ENCODE results near the gene E2F1.
"Not testable (repeated sequence)": the region's sequence is repeated elsewhere in the genome, so short reads cannot be mapped to it uniquely, and the experiment has no call there.

E2F1 gene

GRCh38 chr20:33709905-33710541 lies 23.8 kb upstream of the E2F1 start:
- DNase-seq = no peak

- no peak for DNase-seq
These were observed 23.2 kb upstream of the E2F1 start for GRCh38 chr20:33709398-33709797.

GRCh38 chr20:33707668-33708067 lies 21.5 kb upstream of the E2F1 start:
- DNase-seq = no peak

GRCh38 chr20:33704197-33704924 lies 18.2 kb upstream of the E2F1 start:
- DNase-seq = no peak

- DNase-seq = no peak
These were observed 17.4 kb upstream of the E2F1 start for GRCh38 chr20:33703498-33704137.

GRCh38 chr20:33702861-33703260 lies 16.7 kb upstream of the E2F1 start:
- DNase-seq = no peak

DNA sequence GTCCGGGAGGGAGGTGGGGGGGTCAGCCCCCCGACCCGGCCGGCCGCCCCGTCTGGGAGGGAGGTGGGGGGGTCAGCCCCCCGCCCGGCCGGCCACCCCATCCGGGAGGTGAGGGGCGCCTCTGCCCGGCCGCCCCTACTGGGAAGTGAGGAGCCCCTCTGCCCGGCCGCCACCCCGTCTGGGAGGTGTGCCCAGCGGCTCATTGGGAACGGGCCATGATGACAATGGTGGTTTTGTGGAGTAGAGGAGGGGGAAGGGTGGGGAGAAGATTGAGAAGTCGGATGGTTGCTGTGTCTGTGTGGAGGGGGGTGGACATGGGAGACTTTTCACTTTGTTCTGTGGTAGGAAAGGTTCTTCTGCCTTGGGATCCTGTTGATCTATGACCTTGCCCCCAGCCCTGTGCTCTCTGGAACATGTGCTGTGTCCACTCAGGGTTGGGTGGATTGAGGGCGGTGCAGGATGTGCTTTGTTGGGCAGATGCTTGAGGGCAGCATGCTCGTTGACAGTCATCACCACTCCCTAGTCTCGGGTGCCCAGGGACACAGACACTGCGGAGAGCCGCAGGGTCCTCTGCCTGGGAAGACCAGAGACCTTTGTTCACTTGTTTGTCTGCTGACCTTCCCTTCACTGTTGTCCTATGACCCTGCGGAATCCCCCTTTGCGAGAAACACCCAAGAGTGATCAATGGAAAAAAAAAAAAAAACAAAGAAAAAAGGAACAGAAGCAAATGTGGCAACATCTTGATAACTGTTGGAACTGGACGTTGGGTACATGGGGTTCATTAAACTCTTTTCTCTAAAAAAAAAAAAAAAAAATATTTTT lies 15.7 kb upstream of the E2F1 start:
- DNase-seq = no peak

DNA sequence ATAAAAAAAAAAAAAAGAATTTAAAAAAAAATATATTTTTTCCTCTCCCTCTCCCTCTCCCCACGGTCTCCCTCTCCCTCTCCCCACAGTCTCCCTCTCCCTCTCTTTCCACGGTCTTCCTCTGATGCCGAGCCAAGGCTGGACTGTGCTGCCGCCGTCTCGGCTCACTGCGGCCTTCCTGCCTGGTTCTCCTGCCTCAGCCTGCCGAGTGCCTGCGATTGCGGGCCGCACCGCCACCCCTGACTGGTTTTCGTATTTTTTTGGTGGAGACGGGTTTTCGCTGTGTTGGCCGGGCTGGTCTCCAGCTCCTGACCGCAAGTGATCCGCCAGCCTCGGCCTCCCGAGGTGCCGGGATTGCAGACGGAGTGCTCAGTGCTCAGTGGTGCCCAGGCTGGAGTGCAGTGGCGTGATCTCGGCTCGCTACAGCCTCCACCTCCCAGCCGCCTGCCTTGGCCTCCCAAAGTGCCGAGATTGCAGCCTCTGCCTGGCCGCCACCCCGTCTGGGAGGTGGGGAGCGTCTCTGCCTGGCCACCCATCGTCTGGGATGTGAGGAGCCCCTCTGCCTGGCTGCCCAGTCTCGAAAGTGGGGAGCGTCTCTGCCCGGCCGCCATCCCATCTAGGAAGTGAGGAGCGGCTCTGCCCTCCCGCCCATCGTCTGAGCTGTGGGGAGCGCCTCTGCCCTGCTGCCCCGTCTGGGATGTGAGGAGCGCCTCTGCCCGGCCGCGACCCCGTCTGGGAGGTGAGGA lies 14.7 kb upstream of the E2F1 start:
- DNase-seq = not testable (repeated sequence)

GRCh38 chr20:33698966-33699365 lies 12.8 kb upstream of the E2F1 start:
- DNase-seq = not testable (repeated sequence)

DNA sequence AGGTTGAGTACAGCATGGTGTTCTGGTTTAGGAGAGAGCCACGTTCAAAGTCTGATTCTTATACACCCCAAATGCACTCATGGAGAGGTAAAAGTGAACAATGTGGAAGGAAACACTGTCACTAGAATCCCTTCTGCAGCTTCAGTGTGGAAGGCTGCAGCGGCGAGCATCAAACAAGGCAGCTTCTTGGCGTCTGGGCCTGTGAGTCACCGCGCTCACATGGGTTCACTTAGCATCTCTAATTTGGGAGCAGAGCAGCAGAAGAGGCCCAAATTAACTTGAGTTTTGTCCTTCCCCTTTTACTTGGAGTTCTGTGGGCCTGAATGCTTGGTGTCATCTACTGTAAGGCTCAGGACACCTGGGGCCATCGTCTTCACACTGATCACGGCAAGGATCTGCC lies 10.9 kb upstream of the E2F1 start:
- peak; percentile 77 for DNase-seq

GRCh38 chr20:33696448-33696847 lies 10.3 kb upstream of the E2F1 start:
- DNase-seq = no peak

DNA sequence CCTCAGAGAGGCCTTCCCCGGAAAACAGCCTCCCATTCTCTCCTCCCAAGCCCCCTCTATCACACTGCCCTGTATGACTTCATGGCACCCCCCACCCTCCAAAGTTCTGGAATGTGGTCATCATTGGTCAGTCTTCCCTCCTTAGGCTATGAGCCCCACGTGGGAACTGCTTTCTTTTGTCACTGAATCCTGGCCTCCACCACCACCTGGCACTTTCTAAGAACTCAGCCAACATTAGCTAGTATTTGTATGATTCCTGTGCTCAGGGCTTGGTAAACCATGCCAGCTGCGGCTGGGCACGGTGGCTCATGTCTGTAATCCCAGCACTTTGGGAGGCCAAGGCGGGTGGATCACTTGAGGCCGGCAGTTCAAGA lies 8.4 kb upstream of the E2F1 start:
- no peak for DNase-seq

DNA sequence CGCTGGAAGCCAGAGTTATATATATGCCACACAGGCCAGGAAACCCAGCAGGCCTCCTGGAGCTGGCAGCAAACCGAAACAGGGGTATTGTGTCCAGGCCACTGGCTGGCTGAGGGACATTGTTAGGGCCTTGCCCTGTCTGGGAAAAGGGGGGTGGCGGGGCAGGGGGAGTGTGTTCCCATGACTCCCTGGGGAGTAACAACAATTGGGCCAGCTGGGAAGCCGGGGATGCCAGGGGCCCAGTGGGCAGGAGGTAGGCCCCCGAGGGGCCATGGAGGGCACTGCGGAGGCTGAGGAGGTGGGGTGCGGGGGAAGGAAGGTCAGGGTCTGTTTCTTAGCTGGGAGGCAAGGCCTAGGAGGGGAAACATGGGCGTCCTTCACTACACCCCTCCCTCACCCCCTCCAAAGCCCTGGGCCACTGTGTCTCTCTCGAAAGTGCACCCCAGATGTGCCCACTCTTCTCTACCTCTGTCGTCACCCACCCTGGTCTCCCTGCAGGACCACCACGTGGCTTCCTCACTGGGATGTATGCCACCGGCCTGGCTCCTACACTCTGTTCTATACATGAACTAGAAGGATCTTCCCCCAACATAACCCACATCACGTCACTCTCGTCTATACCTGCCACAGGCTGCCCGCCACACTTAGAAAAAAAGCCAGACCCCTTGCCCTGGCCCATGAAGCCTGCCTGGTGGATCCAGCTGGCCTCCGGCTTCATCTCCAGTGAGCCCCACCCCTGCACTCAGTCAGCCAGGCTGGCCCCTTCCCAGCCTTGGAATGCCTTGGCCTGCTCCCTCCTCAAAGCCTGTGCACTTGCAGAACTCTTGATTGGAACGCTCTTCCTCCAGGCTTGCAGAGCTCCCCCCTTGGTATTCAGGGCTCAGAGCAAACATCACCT lies 7.8 kb upstream of the E2F1 start:
- peak; percentile 11 for DNase-seq

DNA sequence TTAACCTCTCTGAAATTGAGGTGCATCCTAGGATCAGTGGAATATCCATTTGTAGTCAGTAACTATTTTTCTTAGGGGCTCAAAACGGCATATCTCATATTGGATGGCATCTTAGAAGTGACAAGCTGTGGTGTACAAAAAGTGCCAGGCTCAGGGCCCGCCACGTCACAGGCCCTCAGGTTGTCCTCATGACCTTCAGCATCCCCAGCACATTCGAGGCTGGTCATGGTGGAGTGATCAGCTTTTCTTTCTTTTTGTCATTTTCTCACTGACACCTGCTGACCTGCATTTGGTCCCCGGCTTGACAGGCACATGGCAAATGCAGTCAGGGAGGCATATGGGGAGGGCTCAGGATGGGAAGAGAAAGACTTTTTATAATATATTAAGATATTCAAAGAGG lies 7.1 kb upstream of the E2F1 start:
- DNase-seq = no peak

GRCh38 chr20:33689973-33690372 lies 3.8 kb upstream of the E2F1 start:
- peak; percentile 23 for DNase-seq

GRCh38 chr20:33689493-33689892 lies 3.3 kb upstream of the E2F1 start:
- no peak for DNase-seq

DNA sequence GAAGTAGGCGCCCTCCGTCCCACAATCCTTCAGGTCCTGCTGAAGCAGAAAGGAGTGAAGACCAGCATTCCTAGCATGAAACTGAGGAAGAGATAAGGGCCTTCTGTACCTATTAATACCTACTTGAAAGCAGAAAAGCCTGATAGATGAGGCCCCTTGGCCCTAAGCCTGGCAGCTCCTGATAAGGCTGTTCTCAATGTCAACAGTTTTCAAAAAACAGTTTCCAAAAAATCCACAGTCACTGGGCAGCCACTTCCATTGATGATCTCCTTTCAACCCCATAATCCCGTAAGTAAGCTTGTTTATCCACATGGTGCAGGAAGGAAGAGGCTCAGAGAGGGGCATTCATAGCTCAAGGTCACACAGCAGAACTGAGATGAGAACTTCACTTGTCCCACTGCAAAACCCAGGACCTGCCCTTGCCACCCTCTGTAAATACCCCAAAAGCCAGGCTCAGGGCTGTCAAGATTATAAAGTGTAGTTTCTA lies 2.8 kb upstream of the E2F1 start:
- DNase-seq = no peak

DNA sequence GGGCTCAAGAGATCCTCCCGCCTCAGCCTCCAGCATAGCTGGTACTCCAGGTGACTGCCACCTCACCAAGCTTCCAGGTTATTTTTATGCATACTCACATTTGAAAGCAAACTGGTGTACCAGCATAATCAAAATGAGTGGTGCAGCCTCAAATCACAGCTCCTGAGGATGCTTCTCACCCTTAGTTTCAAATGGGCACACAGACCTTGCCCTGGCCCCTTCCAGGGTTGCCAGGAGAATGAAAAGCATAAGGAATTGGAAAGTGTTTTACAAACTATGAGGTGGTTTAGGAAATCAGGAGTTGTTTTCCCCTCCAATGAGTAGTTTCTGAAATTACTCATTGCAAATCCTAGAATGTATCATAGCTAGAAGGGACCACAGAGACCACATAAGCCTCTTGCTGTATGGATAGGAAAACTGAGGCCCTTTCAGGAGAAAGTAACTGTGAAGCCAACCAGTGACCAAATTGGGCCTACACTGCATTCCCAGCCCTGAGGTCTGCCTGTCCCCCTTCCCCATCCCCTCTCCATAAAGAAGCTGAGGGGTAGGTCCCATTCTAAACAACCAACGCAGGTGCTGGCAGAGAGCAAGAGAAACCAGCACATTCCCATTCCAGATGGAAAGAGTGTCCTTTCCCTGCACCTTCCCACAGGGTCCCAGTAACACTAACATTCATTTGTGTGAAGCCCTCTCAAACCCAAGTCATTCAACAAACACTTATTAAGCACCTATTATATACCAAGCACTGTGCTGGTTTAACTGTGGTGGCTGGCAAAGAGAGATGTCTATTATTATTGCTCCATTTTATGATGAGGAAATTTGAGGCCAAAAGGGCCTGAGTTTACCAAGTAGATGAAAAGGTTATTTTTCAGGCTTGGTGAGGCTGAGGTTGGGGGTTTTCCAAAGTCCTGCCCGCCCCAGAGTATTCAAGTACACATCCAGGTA lies 2.1 kb upstream of the E2F1 start:
- DNase-seq = no peak

DNA sequence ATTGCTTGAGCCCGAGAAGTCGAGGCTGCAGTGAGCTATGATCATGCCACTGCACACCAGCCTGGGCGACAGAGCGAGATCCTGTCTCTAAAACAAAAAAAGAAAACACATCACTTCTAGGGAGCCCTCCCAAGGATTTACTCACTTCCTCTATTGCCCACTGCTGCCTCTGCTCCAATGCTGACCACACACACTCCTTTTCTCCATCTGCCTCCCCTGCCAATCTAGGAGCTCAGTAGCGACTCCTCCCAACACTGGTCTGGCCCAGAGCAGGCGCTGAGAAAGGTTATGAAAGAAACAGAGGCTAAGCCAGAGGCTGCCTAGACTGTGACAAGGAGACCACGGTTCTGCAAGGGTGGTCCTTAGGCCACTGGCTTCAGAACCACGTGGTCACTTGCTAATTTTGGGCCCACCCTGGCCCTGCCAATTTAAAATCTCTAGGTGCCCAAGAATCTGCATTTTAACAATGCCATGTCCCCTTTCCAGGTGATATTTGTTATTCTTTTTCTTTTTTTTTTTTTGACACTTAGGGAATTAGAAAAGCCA lies 1.3 kb upstream of the E2F1 start:
- DNase-seq = peak; percentile 11

- no peak for DNase-seq
These were observed 790 bp upstream of the E2F1 start for GRCh38 chr20:33686984-33687366.
